ENCODE results near the gene PAX7.

PAX7 gene

DNA sequence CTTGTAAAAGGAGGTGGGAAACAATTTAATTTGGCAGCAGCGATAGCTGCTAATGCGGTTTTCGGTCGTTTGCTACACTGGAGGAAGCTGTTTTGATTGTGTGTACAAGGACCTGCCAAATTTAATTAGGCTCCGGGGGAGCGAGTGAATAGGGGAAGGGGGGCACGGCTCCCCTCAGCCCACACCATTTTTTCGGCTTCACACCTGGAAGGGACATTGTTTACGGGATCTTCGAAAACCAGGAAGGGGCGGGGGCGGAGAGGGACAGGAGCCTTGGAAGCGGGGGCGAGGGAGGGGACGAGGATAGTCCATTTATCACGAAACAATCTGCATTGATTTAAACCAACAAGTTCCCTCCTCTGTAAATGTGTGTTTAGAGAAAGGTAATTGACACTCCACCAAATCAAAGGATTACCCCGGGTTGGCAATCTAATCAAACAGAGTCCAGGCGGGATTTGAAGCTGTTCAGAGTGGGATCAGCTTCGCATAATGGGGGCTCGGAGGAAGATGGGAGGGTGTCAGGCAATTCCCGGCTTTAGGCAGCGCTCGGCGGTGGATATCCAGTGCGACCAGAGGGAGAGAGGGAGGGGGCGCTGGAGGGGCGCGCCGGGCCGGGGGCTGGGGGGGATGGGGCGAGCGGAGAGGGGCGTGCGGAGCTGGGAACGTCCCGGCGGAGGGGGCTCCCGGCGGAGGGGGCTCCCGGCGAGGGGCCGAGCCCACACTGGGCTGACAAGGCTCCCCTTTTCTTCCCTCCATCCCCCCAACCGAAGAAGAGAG, 9.8 kb downstream of the PAX7 start:
- no peak for DNase-seq (ENCODE audit: low read depth in 2 of 2)

DNA sequence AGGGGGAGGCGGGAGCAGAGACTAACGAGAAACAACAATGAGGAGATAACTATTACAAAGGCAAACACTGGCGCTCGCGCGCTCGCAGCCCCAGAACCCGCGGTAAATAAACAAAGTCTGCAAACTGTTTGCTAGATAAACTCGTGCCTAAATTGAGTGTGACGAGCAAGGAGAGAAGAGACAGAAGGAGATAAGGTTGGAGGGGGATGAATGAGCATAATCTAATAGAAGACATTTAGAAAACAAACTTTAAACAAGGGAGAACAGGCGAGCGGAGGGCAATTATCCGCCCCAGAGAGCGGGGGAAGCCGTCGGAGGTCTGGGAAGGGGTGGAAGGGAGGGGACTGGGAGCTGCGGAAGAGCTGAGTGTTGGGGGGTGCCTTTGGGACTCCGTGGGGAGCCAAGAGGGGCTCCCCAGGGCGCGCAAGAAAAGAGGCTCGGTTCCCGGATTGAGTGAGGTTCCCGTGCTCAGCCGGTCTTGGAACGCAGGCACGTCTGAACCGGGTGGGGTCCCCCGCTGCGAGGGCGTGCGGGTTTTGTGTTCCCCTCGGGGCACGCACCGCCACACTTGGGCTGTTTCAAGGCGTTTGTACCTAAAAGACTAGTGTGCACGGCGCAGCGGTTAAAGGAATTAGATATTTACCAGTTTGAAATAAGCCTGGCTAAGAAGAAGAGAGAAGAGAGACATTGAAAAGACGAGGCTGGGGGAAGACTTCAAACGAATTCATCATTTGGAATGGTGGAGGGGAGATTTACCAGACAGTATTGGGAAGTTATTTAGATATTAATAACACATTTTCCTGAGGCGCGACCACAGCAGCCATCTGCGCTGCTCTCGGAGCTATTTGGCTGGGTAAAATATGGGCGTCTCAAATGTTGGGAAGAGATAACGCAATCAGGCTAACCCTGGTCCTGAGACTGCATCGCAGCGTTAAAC, 10.6 kb downstream of the PAX7 start:
- DNase-seq (ENCODE audit: low read depth in 2 of 2): no peak

DNA sequence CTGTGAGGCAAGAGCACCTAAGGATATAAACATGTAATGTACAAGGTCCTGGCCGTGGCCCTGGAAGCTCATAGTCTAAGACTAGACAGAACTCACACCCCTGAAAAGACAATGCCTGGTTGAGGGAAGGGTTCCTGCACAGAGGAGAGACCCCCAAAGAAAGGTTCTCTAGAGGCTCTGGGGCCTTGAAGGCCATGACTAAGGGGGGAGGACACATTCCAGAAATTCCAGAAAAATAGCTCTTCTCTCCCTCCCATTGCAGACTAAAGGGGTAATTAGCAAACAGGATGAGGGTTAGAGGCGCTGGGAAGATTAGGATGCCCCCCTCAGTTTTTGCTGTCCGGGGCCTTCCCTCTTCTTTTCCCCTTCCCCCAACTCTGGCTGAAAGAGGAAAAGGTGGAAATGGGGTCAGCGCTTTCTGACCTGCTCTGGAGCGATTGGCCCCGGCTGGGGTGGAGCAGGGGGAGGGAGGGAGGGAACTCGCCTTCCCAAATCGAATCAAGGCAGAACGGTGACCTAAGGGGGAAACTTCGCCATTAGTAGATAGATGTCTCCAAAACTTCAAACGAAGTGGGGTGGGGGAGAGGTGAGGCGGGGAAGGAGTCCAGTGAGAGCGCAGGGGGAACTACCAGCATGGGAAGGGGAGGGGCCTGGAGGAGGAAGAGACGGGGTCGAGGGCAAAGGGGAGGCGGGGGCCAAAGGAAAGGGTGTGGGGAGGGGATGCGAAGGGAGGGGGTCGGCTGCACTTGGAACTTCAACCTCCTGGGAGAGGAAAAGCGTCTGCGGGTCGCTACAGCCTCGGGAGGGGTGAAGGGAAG, 11.8 kb downstream of the PAX7 start:
- DNase-seq (ENCODE audit: low read depth in 2 of 2): no peak

DNA sequence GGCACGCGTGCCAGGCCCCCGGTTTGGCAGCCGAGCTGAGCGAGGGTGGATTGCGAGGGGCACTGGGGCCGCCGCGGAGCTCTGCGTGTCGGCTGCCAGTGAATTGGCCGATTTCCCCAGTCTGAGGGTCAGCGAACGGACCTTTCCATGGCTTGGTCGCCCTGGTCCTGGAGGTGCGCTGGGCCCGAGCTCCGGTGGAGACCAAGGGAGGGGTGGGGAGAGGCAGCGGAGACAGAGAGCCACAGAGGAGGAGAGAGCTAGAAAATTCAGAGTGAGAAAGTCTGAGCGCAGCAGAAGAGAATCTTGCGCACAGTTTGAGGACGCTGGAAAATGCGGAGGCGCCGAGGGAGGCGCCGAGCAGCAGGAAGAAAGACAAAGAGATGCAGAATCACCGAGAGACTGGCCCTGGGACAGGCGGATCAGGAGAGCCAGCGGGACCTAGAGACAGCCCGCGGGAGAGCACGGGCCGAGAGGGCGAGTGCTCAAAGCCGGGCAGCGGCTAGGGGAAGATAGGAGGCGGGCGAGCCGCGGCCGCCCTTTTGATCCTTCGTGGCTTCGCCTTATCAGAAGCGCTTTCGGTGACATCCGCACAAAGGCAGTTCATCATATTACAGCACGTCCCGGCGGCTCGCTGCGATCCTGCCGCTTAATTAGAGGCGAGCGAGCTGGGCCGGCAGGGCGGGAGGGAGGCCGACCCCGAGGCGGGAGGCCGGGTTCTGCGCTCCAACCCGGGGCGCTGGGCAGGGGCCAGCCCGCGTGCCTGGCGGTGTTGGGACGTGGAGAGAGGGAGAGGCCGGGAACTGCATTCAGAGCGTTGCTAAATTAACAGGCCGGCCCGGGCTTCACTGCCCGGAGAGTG, 12.7 kb downstream of the PAX7 start:
- DNase-seq (ENCODE audit: low read depth in 2 of 2): no peak

DNA sequence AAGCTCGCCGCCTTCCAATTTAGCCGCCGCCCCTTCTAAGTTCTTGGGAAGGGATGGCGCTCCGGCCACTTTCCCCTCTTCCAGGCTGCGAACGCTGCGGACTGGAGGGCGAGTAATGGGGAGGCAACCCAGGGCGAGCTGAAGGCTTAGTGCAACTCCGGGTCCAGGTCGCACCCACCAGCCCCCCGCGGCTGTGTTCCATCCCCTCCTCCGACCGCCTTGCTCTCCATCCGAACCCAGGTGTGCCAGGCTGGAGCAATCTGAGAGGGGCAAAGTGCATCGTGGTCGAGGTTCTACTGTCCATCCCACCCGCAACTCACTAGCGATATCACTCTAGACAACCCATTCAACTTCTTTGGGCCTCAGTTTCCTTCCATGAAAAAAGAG, 13.4 kb downstream of the PAX7 start:
- DNase-seq (ENCODE audit: low read depth in 2 of 2): no peak

DNA sequence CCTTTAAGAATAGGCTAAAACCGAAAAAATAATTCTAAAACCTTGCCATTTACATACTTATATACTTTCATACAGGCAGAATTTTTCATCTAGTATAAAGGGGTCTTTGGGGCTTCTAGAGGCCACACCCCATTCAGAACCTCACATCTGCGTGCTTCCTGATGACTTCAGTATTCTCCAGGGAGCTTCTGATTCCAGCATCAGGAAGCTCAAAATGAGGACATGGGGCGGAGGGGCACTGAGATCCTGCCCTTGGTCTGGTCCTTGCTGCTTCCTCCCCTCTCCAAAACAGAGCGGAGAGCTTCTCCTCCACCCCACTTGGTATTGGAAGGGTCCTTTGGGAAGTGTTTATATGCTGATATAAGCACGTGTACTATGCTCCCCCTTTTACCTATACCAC, 13.8 kb downstream of the PAX7 start:
- DNase-seq (ENCODE audit: low read depth in 2 of 2): no peak

DNA sequence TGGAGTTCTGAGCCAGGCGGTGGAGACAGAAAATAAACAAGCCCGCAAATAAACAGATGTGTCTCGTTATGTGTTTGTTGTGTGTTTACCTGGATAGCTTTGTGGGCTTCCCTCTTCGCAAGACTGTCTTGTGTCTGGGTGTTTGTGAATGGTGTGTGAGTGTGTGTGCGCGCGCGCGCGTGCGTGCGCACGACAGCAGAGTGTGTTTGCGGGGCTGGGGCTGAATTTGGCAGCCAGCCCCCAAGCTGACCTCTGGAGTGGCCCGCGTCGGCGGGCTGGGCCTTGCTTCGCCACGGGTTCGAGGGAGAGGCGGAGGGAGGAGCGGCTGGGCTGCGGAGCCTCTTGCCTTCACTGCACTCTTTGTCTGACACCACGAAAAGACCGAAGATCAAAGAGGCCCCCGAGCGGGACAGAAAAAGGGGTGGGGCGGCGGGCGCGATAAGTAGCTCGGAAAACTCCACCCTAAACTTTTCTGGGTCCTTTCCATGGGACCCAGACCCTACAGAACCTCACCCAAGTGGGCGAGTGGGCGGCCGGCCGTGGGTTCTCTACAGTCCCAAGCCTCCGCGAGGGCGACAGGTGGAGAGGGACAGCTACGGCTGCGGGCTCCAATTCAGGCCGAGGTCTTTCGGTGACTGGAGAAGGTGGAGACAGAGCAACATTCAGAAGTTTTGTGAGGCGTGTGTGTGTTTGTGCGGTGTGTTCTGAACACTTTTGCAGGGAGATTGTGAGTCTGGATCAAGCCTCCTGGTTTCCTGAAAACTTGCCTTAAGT, 14.5 kb downstream of the PAX7 start:
- no peak for DNase-seq (ENCODE audit: low read depth in 2 of 2)

DNA sequence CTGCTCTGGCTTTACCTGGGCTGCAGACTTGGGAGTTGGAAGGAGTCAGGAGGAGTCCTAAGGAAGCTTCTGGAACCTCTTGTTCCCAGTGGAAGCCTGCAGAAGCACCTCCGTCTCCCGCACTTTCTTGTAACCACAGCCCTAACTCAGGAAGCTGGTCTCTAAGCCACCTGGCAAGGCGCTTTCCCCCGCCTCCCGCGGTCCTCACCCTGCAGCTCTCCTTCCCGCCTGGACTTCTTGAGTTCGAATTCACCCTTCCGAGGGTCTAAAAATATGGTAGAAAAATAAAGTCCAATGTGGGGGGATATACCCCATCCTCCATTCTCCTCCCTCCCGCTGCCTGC, 15.1 kb downstream of the PAX7 start:
- no peak for DNase-seq (ENCODE audit: low read depth in 2 of 2)

DNA sequence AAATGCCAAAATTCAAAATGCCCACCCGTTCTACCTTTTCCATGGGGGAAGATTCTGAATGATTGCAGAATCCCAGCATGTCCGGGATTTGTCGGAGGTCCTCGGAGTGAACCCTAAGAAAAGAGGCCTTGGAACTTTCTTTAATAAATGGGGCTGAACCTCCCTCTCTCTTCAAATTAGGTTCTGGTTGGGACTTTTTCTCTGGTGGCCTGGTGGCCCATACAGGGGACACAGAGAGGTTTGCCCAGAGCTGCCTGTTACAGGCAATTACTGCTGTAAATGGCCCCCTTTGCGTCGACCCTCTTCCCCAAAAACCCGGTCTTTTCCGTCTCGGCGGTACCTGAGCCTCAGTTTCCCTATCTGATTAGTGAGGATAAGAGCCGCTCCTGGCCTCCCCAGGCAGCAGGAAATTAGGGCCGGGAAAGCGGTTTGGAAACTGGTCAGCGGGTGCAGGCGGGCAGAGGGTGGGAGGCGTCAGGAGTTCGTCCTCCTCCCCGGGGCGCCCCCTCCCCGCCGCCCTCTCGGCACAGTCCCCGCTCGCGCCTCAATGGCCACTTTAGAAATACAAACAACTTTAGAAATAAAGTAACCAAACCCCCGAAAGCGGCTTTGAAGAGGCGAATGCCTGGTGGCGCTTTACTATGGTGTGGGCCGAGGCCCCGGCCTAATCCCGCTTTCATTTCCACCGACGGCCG, 15.6 kb downstream of the PAX7 start:
- DNase-seq (ENCODE audit: low read depth in 2 of 2): no peak

DNA sequence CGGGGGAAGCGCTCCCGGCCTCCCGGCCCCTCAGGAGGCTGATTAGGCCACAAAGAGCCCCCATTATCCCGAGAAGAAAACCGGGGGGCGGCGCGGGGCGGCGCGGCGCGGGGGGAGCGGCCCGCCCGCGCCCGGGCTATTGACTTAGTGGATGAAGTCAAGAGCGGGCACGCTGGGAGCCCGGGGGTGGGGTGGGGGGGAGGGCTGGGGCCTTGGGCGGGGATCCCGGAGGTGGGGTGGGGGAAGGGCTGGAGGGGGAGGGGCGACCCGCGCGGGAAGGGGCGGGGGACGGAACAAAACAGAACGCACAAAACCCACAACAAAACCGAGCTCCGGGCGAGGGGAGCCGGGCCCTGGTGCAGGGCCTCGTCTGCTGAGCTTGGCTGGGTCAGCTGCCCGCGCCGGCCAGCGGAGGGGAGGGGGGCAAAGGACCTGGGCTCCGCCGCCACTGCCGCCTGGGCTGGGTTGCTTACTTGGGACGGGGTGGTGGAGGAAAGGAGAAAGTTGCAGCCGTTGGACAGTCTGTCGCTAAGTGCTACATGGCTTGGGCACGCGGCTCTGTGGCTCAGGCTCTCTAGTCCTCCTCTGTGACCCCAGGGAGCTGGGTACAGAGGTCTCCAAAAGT, 16.3 kb downstream of the PAX7 start:
- no peak for DNase-seq (ENCODE audit: low read depth in 2 of 2)

DNA sequence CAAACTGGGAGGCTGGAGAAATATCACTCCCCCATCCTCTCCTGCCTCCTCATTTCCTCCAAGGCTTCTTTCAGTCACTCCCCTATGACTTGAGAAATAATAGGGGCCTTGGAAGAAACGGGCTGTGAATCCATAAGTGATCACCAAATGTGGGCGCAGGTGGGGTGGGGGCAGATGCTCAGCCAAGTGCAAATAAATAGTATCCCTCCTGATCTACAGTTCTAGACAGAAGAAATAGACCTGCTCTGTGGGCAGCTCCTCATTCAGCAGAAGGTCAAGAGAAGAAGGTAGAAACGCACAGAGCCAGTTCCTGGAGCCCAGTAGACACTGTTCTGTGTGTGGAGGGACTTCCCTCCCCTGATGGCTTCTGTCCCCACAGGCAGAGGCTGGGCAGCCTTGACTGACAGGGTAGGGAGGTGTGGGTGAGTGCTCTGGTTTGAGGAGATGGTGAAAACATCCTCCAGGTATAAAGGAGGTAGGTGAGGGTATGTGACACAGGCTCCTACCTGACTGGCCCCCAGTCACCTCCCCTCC, 17.1 kb downstream of the PAX7 start:
- no peak for DNase-seq (ENCODE audit: low read depth in 2 of 2)

DNA sequence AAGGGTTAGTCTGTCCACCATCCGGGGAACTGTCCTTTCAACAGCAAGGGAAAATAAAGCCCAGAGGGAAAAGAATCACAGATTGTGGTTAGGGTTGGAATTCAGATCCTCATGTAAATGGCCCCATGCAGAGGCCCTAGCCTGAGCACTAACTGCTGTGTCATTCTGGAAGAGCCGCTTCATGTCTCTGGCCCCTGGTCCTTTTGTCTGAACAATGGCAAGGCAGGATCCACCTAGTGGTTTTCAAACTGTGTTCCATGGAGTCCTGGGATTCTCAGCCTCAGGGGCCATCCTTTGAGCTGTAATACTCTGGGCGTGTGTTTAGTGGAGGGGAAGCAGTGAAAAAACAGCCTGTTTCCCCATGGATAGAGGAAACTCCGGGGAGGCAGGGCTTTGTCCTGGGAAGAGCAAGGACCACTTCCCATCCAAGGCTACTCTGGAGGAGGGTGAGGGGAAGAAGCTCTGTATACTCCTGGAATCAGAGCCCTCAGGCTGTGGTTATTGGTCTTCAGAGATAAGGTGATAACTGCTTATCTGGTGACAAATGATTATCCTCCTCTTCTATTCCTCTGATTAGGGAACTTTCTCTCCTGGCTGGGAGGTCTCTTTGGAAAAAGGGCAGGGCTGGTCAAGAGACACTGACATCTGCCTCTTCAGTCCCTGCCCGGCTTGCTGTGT, 19.2 kb downstream of the PAX7 start:
- no peak for DNase-seq (ENCODE audit: low read depth in 2 of 2)

DNA sequence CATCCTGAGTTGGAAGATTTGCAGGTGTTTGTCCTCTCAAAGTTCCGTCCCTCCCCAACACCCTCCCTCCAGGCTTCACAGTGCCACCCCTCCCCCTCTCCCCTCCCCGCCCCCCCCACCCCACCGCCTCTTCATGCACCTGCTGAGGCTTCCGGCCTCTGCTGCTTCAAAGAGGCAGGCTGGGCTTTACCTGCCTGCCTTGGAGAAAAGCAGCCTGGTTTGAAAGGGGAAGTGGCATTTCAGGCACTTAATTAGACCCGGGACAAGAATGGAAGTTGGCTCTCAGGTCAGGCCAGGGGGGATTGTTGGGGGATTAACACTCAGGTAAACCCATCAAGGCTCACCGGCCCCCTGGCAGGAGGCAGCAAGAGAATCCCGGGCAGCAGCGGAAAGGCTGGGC, 21.1 kb downstream of the PAX7 start:
- DNase-seq (ENCODE audit: low read depth in 2 of 2): no peak

DNA sequence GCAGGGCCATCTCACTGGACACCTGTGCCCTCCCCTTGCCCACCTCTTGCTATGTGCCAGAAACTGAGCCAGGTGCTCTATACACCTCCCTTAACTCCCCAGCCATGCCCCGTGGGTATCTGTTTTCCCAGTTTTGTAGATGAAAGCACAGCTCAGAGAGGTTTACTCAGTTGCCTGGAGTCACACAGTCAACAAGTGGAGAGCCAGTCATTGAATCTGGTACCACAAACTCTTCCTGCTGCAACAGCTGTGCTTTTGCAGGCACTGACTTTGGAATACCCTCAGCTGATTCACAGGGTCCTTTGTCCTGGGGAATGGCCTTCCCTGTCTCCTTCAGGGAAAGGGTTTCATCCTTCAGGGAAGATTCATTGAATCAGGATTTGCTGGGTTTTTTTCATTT, 22.1 kb downstream of the PAX7 start:
- DNase-seq (ENCODE audit: low read depth in 2 of 2): no peak

DNA sequence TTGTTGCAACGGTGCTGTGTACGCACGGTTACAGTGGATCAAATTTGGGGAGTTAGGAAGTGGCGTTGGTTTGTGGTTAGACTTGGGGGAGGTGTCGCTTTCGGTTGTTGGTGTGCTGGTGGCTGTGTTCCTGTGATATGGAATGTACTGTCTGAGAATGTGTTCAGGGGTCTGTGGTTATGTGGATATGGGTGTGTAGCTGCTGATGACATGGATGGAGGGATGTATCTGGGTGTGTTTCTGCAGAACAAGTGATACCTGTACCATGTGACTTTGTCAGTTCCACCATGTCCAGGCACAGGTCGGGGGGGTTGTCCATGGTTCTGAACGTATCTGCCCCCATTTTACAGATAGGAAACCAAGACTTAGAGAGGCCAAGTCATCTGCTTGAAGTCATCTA, 22.7 kb downstream of the PAX7 start:
- DNase-seq (ENCODE audit: low read depth in 2 of 2): no peak

DNA sequence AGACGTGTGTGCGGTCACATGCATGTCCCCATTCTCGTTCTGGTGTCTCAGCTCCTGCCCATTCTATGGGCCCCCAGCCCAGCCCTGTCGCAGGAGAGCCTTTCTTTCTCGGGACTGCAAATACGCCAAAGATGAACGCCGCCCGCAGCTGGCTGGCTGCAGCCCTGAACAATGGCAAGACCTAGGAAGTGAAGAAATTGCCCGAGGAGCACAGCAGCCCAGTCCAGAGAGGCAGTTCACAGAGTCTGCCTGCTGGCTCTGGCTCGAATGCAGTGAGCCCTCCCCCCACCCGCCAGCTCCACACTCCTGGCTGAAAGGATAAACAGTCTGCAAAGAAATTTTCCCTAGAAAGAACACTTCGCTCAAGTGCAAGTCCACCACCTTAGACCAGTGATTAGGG, 23.3 kb downstream of the PAX7 start:
- no peak for DNase-seq (ENCODE audit: low read depth in 2 of 2)

DNA sequence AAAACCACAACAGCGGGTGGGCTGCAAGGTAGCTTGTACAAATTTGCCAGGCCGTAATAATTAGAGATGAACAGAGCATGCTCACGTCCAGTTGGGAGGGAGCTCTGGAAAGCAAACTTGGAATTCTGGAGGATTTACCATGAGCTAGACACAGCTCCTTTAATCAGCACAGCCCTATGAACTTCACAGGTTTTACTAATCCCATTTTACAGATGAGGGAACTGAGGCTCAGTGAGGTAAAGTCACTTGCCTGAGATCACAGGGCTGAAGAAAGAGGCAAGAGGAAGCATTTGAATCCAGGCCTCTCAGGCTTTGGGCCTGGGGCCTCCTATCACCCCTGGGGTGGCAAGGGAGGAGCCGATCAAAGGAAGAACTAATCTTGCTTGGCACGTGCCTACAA, 24.0 kb downstream of the PAX7 start:
- DNase-seq (ENCODE audit: low read depth in 2 of 2): no peak

DNA sequence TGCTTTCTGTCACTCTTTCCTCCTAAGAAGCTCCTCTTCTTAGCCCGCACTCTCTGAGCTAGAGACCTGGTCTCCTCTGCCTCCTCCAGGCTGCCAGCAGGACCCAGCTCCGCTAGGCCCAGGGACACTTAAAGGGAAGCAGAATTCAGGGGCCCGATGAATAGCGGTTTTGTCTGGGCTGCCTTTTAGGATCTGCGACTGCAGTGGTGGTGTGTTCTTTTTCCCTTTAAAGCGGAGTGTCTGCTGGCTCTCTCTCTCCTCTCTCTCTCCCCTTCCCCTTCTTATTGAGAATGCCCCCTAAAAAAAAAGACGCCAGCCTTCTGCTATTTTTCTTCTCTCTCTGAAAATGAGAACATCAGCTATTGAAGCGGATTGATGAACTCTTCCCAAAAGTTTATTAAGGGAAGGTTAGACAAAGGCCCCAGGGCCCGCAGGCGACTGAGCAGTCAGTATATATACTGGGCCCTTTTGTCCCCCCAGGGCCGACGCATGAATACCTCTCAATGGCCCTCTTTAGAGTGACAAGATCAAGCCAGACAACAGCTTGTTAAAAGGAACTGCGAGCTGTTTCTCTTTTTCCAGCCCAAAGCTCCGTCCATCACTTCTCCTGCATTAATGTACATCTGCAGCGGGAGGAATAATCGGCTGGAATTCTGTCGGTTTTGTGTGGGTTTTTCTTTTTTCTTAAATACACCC, 27.0 kb downstream of the PAX7 start:
- no peak for DNase-seq (ENCODE audit: low read depth in 2 of 2)
